ENCODE data around the gene RALGPS1. TPM values are rescaled to one million over a fixed set of nuclear protein-coding genes. Genes with fewer than 3 reads are reported as not detected.

Gene RALGPS1
- polyA plus RNA-seq, 3 donors: 0.60 to 4.6 (median 1.3) TPM

DNA sequence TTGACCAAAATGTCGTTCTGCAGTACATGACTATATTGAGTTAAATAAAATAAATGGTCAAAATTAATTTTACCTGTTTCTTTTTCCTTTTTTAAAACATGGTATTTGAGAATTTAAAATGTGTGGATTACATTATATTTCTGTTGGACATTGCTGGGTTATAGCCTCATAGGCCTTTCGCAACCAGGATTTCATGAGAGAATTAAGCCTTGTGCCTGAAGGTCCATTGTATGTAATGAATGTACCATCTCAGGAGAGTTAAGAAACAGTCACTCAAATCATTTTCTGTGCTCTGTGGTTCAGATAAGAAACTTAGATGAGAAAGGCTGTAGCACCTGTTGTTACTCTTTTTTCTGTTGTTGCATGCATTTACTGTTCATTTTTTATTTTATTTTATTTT, 104.4 kb downstream of the RALGPS1 start:
- Histone ChIP-seq H4K20me1 (ENCODE audit: insufficient read depth, low read length) (no peaks in the 10 kb centered on the region), H3K9ac (ENCODE audit: insufficient read depth, low read length, poor library complexity, severe bottlenecking) (no peak overlapping the region), H2AFZ (ENCODE audit: insufficient read depth, low read depth, low read length, poor library complexity, severe bottlenecking) (no peak overlapping the region), H3K9me3 (replicated peaks in 1 of 2; ENCODE audit: control insufficient read depth in 1 of 2, insufficient read depth in 1 of 2, low read length in 2 of 2) (no peaks in the 10 kb centered on the region), H3K4me3 (replicated peaks in 1 of 3; ENCODE audit: low read depth in 2 of 3, low read length in 3 of 3) (no peak overlapping the region), H3K4me1 (ENCODE audit: control insufficient read depth in 1 of 2, insufficient read depth in 2 of 2, low read length in 2 of 2) (peaks cover 7 to 8% of the 10 kb centered on the region in 2 donors), H3K27ac (ENCODE audit: low read depth in 1 of 2, low read length in 2 of 2) (no peak overlapping the region), H3K79me2 (ENCODE audit: insufficient read depth, low read length) (no peaks in the 10 kb centered on the region), H3K36me3 (replicated peaks in 1 of 2; ENCODE audit: control insufficient read depth in 1 of 2, insufficient read depth in 2 of 2, low read length in 2 of 2) (no peaks in the 10 kb centered on the region), H3K4me2 (replicated peaks; ENCODE audit: extremely low read depth, low read length, poor library complexity, severe bottlenecking) (no peak overlapping the region), H3K27me3 (ENCODE audit: control insufficient read depth in 2 of 2, insufficient read depth in 2 of 2, low read length in 2 of 2) (peaks cover 0 to 3% of the 10 kb centered on the region in 2 donors)
- peaks cover 13% of the 10 kb centered on the region for H3K4me1 Mint-ChIP-seq
- no peaks in the 10 kb centered on the region for H3K36me3 Mint-ChIP-seq
- H3K4me3 Mint-ChIP-seq: no peak overlapping the region
- no peak for DNase-seq
- intact Hi-C loops (cut with micrococcal nuclease): no loop called here
- 83% methylated on average over 1 of the region's 2 CpGs for WGBS (ENCODE audit: insufficient coverage)
- H3K9me3 Mint-ChIP-seq: no peaks in the 10 kb centered on the region
- TF ChIP-seq, protein P1, sequence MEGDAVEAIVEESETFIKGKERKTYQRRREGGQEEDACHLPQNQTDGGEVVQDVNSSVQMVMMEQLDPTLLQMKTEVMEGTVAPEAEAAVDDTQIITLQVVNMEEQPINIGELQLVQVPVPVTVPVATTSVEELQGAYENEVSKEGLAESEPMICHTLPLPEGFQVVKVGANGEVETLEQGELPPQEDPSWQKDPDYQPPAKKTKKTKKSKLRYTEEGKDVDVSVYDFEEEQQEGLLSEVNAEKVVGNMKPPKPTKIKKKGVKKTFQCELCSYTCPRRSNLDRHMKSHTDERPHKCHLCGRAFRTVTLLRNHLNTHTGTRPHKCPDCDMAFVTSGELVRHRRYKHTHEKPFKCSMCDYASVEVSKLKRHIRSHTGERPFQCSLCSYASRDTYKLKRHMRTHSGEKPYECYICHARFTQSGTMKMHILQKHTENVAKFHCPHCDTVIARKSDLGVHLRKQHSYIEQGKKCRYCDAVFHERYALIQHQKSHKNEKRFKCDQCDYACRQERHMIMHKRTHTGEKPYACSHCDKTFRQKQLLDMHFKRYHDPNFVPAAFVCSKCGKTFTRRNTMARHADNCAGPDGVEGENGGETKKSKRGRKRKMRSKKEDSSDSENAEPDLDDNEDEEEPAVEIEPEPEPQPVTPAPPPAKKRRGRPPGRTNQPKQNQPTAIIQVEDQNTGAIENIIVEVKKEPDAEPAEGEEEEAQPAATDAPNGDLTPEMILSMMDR (IDR thresholded peaks at IDR 0.05): no peak
- H3K27ac Mint-ChIP-seq: no peak overlapping the region
- peaks cover 5 to 21% (median 8%) of the 10 kb centered on the region in 3 donors for H3K27me3 Mint-ChIP-seq (ENCODE audit: low read depth in 3 of 3)

DNA sequence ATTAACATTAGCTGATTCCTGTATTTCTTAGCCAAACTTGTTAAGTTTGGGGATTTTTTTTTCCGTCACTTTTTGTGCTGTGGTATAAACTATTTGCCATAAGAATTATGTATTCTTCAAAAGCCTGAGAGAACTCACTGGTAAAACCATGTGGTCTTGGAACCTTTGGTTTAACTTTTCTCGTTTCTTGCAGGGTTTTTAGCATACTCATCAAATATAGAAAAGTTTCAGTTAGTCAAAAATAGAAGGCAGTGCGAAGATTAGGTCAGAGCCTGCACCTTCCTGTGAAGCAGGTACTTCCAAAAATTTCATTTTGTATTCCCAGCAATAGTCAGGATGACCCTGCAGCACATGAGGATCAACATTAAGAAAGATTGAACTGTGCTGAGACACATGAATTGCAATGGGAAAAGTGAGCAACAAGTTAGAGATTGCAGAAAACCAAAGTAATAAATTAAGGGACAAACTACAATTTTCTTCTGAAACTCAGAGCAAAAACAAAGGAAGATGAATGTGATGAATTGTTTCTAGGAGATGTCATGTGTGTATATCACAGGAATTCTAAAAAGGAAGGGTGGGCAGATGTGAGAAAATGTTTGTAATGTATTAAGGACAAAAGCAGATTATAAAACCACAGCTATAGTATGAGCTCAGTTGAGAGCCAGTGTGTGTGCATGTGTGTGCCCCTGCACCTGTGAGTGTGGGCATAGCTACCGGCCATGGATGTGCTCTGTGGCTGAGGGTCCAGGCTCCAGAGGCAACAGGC, 105.6 kb downstream of the RALGPS1 start:
- H3K79me2 ChIP-seq (ENCODE audit: insufficient read depth, low read length): no peaks in the 10 kb centered on the region
- H3K9ac ChIP-seq (ENCODE audit: insufficient read depth, low read length, poor library complexity, severe bottlenecking): no peak overlapping the region
- H3K36me3 Mint-ChIP-seq: peaks cover 0 to 3% of the 10 kb centered on the region in 2 donors
- WGBS (ENCODE audit: insufficient coverage): 100% methylated on average over 1 of the region's 4 CpGs
- H3K4me1 ChIP-seq (ENCODE audit: control insufficient read depth in 1 of 2, insufficient read depth in 2 of 2, low read length in 2 of 2): peaks cover 7 to 8% of the 10 kb centered on the region in 2 donors
- no peak overlapping the region for H2AFZ ChIP-seq (ENCODE audit: insufficient read depth, low read depth, low read length, poor library complexity, severe bottlenecking)
- no peaks in the 10 kb centered on the region for H3K9me3 ChIP-seq (replicated peaks in 1 of 2; ENCODE audit: control insufficient read depth in 1 of 2, insufficient read depth in 1 of 2, low read length in 2 of 2)
- no peak overlapping the region for H3K27ac Mint-ChIP-seq
- H3K27me3 Mint-ChIP-seq (ENCODE audit: low read depth in 3 of 3): peaks cover 3 to 15% (median 9%) of the 10 kb centered on the region in 3 donors
- H3K4me3 ChIP-seq (replicated peaks in 1 of 3; ENCODE audit: low read depth in 2 of 3, low read length in 3 of 3): no peak overlapping the region
- no peak overlapping the region for H3K4me2 ChIP-seq (replicated peaks; ENCODE audit: extremely low read depth, low read length, poor library complexity, severe bottlenecking)
- no peaks in the 10 kb centered on the region for H4K20me1 ChIP-seq (ENCODE audit: insufficient read depth, low read length)
- H3K27me3 ChIP-seq (ENCODE audit: control insufficient read depth in 2 of 2, insufficient read depth in 2 of 2, low read length in 2 of 2): peaks cover 0 to 3% of the 10 kb centered on the region in 2 donors
- H3K9me3 Mint-ChIP-seq: no peaks in the 10 kb centered on the region
- H3K27ac ChIP-seq (ENCODE audit: low read depth in 1 of 2, low read length in 2 of 2): no peak overlapping the region
- H3K4me1 Mint-ChIP-seq: peaks cover 13% of the 10 kb centered on the region
- no peak overlapping the region for H3K4me3 Mint-ChIP-seq
- intact Hi-C loops (cut with micrococcal nuclease): no loop called here
- TF ChIP-seq, protein P1 (IDR thresholded peaks at IDR 0.05): no peak
- no peak for DNase-seq
- H3K36me3 ChIP-seq (replicated peaks in 1 of 2; ENCODE audit: control insufficient read depth in 1 of 2, insufficient read depth in 2 of 2, low read length in 2 of 2): no peaks in the 10 kb centered on the region

All from CD14-positive monocyte (primary cell).